Measurements from ENCODE around the gene HS6ST2. TPM values are rescaled to one million over a fixed set of nuclear protein-coding genes. Genes with fewer than 3 reads are reported as not detected.

Gene HS6ST2
- total RNA-seq, 1 donor from 2014 or later = 6.2 TPM

DNA sequence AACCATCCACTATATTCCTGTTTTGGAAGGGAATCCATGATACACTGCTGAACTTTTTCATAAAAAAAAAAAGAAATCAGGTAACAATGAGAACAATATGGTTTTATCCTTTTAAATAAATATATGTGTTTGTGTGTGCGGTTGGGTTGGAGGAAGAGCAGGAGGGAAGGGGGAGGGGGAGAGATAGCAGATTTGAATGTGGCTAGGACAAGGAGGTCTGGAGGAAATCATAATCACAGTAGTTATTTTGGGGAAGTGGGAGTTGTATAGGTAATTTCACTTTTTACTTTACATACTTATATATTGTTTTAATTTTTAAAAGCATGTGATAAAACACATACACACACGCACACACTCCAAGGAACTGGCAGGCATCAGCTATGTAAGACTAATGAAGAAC, 335.1 kb downstream of the HS6ST2 start:
- TF ChIP-seq, protein P1, sequence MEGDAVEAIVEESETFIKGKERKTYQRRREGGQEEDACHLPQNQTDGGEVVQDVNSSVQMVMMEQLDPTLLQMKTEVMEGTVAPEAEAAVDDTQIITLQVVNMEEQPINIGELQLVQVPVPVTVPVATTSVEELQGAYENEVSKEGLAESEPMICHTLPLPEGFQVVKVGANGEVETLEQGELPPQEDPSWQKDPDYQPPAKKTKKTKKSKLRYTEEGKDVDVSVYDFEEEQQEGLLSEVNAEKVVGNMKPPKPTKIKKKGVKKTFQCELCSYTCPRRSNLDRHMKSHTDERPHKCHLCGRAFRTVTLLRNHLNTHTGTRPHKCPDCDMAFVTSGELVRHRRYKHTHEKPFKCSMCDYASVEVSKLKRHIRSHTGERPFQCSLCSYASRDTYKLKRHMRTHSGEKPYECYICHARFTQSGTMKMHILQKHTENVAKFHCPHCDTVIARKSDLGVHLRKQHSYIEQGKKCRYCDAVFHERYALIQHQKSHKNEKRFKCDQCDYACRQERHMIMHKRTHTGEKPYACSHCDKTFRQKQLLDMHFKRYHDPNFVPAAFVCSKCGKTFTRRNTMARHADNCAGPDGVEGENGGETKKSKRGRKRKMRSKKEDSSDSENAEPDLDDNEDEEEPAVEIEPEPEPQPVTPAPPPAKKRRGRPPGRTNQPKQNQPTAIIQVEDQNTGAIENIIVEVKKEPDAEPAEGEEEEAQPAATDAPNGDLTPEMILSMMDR (IDR thresholded peaks at IDR 0.05) = no peak

DNA sequence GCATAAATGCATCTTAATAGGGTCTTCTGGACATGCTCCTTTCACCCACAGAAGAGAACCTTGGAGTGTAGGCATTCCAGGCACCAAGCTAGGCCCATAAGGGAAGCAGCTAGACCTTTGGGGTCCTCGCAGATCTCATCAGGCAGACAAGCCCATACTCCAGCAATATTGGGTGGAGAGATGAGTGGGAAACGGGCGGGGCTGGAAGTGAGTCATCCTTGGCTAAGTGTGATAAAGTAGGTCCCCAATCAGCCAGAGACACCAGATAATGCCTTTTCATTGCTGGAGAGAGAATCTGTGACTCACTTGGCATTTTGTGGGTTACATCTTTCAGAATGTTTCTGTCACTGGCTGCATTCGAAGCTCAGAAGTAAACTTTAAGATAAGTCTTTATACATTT, 336.3 kb downstream of the HS6ST2 start:
- Mint-ChIP-seq H3K4me1 (ENCODE audit: unreplicated experiment) (peaks cover 9% of the 10 kb centered on the region), H3K27ac (ENCODE audit: unreplicated experiment) (no peak overlapping the region), H3K27me3 (ENCODE audit: unreplicated experiment) (no peaks in the 10 kb centered on the region), H3K4me3 (ENCODE audit: unreplicated experiment) (no peak overlapping the region), H3K36me3 (ENCODE audit: unreplicated experiment) (no peaks in the 10 kb centered on the region), H3K9me3 (ENCODE audit: unreplicated experiment) (no peaks in the 10 kb centered on the region)
- TF ChIP-seq, protein P1 (IDR thresholded peaks at IDR 0.05) = no peak
- DNase-seq (ENCODE audit: extremely low spot score, unreplicated experiment) = no peak

More for the DNA sequence above, 335.1 kb downstream of the HS6ST2 start:
- peaks cover 9% of the 10 kb centered on the region for H3K4me1 Mint-ChIP-seq (ENCODE audit: unreplicated experiment)
- no peaks in the 10 kb centered on the region for H3K36me3 Mint-ChIP-seq (ENCODE audit: unreplicated experiment)
- H3K27ac Mint-ChIP-seq (ENCODE audit: unreplicated experiment) = no peak overlapping the region
- no peaks in the 10 kb centered on the region for H3K27me3 Mint-ChIP-seq (ENCODE audit: unreplicated experiment)
- no peaks in the 10 kb centered on the region for H3K9me3 Mint-ChIP-seq (ENCODE audit: unreplicated experiment)
- no peak overlapping the region for H3K4me3 Mint-ChIP-seq (ENCODE audit: unreplicated experiment)
- DNase-seq (ENCODE audit: extremely low spot score, unreplicated experiment) = no peak

DNA sequence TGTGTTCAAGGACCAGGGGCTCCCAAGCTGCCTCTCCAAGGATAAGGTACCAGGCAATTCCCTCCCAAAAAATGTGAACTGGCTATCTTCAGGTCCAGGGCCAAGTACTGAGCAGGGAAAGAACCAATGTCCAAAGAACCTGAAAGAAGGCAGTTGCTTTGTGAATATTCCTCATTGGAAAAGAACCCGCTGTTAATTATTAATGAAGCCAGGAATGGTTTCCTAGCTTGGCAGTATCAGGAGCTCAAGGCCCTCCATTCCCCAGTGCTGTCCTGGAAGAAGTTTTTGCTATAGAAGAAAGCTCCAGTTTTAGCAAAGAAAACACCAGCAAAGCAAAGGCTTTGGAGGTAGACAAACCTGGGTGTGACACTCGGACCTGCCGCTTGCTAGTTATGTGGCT, 339.6 kb downstream of the HS6ST2 start:
- H3K27me3 Mint-ChIP-seq (ENCODE audit: unreplicated experiment) = no peaks in the 10 kb centered on the region
- TF ChIP-seq, protein P1 (IDR thresholded peaks at IDR 0.05) = no peak
- no peaks in the 10 kb centered on the region for H3K36me3 Mint-ChIP-seq (ENCODE audit: unreplicated experiment)
- H3K9me3 Mint-ChIP-seq (ENCODE audit: unreplicated experiment) = no peaks in the 10 kb centered on the region
- peaks cover 7% of the 10 kb centered on the region for H3K4me1 Mint-ChIP-seq (ENCODE audit: unreplicated experiment)
- no peak for DNase-seq (ENCODE audit: extremely low spot score, unreplicated experiment)
- H3K27ac Mint-ChIP-seq (ENCODE audit: unreplicated experiment) = no peak overlapping the region
- H3K4me3 Mint-ChIP-seq (ENCODE audit: unreplicated experiment) = no peak overlapping the region

DNA sequence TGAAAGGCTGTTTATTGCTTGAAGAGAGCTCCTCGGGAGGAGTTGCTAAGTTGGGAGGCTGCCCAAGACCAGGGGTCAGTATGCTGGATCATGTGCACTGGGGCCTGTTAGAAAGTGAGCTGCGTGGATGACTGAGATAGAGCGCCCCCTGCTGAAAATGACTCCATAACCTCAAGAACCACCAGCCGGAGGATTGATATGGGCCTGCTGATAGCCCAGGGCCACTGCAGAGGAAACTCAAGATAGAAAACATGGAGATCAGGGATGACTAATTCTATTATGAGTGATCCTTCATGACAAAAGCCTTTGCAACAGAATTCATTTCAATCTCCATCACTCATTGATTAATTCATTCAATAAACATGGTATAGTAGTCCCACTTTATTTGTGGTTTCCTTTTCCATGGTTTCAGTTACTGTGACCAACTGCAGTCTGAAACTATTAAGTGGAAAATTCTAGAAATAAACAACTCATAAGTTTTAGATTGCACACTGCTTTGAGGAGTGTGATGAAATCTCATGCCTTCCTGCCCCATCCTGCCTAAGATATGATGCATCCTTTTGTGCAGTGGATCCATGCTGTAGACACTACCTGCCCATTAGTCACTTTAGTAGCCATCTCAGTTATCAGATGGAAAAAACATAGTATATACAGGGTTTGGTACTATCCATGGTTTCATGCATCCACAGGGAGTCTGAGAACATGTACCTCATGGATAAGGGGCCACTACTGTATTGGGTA, 342.9 kb downstream of the HS6ST2 start:
- no peaks in the 10 kb centered on the region for H3K36me3 Mint-ChIP-seq (ENCODE audit: unreplicated experiment)
- TF ChIP-seq, protein P1 (IDR thresholded peaks at IDR 0.05) = peak; percentile 54
- H3K9me3 Mint-ChIP-seq (ENCODE audit: unreplicated experiment) = no peaks in the 10 kb centered on the region
- no peak overlapping the region for H3K4me3 Mint-ChIP-seq (ENCODE audit: unreplicated experiment)
- H3K4me1 Mint-ChIP-seq (ENCODE audit: unreplicated experiment) = no peaks in the 10 kb centered on the region
- no peak for DNase-seq (ENCODE audit: extremely low spot score, unreplicated experiment)
- no peaks in the 10 kb centered on the region for H3K27me3 Mint-ChIP-seq (ENCODE audit: unreplicated experiment)
- H3K27ac Mint-ChIP-seq (ENCODE audit: unreplicated experiment) = no peak overlapping the region

DNA sequence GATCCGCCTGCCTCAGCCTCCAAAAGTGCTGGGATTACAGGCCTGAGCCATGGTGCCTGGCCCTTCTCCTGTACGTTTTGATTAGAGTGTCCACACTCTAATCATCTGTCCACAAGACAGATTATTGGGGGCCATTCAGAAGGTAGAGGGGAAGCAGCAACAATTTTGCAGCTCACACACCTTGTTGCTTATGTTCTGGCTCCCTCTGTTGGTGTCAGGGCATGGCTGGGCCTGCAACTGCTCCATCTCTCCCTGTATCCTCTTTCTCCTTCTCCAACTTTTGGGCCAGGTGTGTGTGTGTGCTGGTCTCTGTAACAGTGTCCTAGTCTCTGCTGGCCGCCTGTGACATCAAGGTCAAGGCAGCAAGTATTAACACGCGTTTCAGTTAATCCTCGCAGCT, 344.1 kb downstream of the HS6ST2 start:
- Mint-ChIP-seq H3K9me3 (ENCODE audit: unreplicated experiment) (no peaks in the 10 kb centered on the region), H3K36me3 (ENCODE audit: unreplicated experiment) (no peaks in the 10 kb centered on the region), H3K4me1 (ENCODE audit: unreplicated experiment) (no peaks in the 10 kb centered on the region), H3K4me3 (ENCODE audit: unreplicated experiment) (no peak overlapping the region), H3K27ac (ENCODE audit: unreplicated experiment) (no peak overlapping the region), H3K27me3 (ENCODE audit: unreplicated experiment) (no peaks in the 10 kb centered on the region)
- TF ChIP-seq, protein P1 (IDR thresholded peaks at IDR 0.05) = peak; percentile 55
- no peak for DNase-seq (ENCODE audit: extremely low spot score, unreplicated experiment)
